Activated naive CD4-positive, alpha-beta T cell treated with Interleukin-2 at 50 U/mL for 16 hours (primary cell): ENCODE results near the gene ZNF280D.
A peak's percentile ranks its signal among the peaks of the same experiment; 100 is the strongest.
"Not testable (repeated sequence)": the region's sequence is repeated elsewhere in the genome, so short reads cannot be mapped to it uniquely, and the experiment has no call there.

Source experiments
- DNase-seq: peaks from one replicate; pipeline ENCODE4 v3.0.0-alpha.2; 2020

The ZNF280D gene, protein sequence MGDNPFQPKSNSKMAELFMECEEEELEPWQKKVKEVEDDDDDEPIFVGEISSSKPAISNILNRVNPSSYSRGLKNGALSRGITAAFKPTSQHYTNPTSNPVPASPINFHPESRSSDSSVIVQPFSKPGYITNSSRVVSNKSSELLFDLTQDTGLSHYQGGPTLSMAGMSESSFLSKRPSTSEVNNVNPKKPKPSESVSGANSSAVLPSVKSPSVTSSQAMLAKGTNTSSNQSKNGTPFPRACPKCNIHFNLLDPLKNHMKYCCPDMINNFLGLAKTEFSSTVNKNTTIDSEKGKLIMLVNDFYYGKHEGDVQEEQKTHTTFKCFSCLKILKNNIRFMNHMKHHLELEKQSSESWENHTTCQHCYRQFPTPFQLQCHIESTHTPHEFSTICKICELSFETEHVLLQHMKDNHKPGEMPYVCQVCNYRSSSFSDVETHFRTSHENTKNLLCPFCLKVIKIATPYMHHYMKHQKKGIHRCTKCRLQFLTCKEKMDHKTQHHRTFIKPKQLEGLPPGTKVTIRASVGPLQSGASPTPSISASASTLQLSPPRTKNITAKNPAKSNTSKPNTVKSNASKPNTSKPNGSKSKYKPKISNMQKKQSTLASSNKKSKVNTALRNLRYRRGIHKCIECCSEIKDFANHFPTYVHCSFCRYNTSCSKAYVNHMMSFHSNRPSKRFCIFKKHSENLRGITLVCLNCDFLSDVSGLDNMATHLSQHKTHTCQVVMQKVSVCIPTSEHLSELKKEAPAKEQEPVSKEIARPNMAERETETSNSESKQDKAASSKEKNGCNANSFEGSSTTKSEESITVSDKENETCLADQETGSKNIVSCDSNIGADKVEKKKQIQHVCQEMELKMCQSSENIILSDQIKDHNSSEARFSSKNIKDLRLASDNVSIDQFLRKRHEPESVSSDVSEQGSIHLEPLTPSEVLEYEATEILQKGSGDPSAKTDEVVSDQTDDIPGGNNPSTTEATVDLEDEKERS

DNA sequence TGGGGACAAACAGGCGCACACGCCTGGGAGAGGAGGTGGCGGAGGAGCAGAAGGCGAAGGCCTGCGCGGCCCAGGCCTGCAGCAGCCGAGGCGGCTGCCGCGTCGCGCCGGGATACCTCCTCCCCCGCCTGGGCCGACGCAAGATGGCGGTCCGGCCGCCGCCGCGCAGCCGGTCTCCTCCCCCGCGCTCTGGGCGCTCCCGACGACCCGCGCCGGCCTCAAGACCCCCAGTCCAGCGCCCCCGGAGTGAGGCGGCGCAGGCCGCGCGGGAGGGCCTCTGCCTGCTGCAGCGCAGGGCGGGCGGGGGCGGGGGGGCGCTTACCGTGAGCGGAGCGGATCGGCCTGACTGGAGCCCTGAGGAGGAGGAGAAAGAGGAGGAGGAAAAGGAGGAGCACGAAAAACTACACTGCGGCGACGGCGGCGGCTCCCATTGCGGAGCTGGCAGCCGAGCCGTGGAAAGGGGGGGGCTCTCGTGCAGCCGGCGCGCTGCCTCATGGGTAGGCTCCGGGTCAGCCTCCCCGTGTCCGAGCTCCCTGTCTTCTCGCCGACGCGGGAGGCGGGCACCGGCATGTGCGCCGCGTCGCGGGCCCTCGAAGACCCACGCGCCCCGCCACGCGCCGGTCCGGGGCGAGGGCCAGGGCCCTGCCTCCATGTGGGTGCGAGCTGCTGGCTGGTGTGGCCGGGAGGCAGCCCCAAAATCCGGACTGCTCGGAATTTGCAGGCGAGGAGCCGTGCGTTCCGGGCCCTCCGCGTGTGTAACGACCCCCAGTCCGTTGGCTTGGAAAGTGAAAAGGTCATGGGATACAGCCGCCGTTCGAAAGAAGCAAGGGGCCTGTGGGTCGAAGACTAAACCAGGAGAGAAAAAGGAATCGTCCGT lies at the start of gene ZNF280D:
ZNF280D (minus strand) TSS at position 374 of the 877 bp plus-strand sequence. CDS start 26,400 bp downstream, outside the sequence.
- DNase-seq = peak; percentile 83

DNA sequence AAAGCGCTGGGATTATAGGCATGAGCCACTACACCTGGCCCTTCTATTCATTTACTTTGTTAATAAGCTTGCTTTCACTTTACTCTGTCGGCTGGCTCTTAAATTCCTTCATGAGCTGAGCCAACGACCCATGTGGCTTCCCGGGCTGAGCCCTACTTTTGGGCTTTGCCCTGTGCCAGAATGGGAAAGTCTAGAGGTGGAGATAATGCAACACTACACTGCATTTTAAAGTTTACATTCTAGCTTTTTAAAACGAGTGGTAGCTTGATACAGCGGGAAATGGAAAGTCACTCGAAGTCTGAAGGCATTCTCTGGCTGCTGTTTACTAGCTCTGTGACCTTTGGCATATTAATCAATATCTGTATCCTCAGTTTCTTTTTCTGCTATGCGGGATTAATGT lies 49.0 kb upstream of the ZNF280D start:
- DNase-seq = no peak

DNA sequence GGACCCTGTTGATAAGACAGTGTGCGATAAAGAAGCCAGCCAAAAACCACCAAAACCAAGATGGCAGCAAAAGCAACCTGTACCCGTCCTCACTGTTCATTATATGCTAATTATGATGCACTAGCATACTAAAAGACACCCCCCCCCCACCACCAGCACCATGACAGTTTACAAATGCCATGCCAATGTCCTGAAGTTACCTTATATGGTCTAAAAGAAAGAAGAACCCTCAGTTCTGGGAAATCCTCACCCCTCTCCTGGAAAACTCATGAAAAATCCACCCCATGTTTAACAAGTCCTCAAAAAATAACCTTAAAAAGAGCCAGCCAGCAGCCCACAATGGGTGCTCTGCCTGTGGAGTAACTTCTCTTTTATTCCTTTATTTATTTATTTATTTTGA lies 48.4 kb upstream of the ZNF280D start:
- no peak for DNase-seq

DNA sequence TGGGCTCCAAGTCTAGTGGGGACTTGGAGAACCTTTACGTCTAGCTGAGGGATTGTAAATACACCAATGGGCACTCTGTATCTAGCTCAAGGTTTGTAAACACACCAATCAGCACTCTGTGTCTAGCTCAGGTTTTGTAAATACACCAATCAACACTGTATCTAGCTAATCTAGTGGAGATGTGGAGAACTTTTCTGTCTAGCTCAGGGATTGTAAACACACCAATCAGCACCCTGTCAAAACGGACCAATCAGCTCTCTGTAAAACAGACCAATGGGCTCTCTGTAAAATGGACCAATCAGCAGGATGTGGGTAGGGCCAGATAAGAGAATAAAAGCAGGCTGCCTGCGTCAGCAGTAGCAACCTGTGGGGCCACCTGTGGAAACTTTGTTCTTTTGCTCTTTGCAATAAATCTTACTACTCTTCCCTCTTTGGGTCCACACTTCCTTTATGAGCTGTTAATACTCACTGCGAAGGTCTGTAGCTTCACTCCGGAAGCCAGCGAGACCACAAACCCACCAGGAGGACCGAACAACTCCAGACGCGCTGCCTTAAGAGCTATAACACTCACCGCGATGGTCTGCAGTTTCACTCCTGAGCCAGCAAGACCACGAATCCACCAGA lies 46.9 kb upstream of the ZNF280D start:
- DNase-seq = peak; percentile 7

DNA sequence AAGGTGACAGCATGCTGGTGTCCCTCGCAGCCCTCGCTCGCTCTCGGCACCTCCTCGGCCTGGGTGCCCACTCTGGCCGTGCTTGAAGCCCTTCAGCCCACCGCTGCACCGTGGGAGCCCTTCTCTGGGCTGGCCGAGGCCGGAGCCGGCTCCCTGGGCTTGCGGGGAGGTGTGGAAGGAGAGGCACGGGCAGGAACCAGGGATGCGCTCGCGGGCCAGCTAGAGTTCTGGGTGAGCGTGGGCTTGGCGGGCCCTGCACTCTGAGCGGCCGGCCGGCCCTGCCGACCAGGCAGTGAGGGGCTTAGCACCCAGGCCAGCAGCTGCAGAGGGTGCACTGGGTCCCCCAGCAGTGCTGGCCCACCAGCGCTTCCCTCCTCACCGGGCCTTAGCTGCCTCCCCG lies 46.1 kb upstream of the ZNF280D start:
- DNase-seq = not testable (repeated sequence)

DNA sequence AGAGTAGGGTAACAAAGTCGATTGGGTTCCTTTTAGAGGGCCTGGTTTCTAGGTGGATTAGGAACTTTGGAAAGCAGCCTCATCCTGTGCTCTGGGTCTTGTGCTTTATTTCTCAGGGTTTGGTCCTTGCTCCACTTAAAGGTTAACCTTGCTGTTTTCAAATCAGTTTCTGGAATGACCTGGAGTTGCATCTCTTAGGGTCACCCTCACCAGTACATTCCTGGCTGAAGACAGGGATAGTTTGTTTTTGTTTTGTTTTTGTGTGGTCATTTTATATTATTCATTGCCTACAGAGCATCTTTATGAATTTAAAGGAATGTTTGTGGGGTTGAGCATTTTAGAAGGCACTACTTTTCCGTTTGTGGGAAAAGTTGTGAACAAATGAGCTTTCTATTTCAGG lies 45.5 kb upstream of the ZNF280D start:
- DNase-seq = no peak

DNA sequence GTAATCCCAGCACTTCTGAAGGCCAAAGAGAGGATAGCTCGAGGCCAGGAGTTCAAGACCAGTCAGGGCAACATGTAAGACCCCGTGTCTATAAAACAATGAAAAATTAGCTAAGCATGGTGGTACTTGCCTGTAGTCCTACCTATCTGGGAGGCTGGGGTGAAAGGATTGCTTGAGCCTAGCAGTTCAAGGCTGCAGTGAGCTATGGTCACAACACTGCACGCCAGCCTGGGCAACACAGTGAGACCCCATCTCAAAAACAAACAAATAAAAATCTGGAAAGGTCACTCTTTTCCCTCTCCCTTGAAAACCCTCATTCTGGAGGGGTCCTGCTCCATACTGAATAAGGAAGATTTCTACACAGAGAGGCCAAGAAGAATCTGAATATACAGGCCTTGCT lies 43.5 kb upstream of the ZNF280D start:
- no peak for DNase-seq

DNA sequence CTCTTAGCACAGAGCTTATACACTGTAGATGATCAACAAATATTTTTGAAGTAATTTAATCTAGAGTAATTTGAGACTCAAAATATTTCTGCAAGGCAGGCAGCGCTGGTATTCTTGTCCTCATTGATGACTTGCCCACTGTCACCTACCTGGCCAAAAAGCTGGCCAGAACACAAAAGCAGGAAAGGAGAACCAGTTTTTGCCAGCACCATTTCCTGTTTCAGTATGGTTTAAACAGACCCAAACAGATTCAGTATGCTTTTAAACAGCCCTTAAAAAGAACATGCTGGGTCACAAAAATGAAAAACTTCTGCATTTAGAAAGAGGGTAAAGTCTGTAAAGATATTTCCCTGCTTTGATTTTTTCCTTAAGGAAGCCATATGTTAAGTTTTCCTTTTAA lies 42.3 kb upstream of the ZNF280D start:
- DNase-seq = no peak

DNA sequence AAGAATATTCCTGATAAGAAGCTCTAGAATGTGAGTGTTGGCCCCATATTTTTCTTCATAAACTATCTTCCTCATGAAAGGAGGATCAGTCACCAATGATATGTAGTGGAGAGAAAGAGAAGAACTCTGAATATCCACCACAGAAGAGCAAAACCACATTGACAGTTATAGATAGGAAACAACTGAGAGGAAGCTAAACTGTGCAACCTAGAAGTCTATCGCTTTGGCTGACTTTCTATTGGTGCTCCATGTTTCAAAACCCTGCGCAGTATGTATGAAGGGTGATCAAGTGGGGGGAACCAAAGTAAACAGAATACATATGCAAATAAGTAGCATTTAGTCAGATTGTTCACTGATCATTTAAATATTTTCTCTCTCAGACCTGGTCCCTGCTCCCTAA lies 41.0 kb upstream of the ZNF280D start:
- DNase-seq = no peak

DNA sequence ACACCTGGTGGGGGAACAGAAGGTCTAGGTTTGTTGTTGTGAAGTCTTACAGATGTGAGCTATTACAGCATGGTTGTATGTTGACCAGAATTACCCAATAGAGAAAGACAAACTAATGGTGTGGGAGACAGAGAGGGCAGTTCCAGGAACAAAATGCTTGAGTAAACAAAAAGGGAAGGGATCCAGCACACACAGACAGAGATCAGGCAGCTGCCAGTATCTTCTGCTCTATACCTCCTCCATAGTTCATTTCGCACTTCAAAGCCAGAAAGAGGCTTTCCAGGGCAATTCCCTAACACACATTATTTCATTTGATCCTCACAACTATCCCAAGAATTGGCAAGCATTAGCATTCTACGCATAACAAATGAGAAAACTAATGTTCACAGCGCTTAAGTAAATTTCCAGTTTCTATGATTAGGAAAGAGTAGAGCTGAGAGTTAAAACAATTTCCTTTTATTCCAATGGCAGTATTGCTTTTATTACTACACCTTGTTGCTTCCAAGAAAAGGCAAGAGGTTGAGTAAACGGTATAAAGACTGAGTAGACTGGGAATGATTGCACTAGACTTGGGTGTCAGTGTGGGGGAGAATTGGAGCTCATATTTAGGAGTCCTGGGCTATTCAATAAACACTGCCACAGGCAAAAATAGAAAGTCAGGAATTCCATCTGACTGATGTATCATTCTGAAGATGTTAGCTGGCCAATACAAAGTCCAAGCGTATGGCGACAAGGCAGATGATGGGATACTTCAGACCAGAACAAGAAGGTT lies 39.7 kb upstream of the ZNF280D start:
- no peak for DNase-seq

DNA sequence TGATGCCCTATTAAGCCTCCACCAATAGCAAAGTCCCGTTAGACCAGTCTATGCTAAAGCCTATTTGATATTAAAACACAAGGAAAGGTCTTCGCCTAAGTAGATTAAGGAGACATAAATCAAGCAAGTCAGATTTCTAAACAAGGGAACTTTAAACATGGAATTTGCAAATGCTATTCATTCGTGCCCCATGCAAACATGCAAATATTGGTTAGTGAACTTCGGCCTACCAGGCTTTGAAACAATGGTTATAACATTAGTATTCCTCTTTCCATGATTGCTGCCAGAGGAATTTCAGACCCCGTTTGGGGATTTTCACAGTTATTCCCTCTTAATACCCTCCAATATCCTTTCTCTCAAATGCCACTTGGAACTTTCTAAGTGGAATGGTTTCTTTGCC lies 36.9 kb upstream of the ZNF280D start:
- DNase-seq = no peak

DNA sequence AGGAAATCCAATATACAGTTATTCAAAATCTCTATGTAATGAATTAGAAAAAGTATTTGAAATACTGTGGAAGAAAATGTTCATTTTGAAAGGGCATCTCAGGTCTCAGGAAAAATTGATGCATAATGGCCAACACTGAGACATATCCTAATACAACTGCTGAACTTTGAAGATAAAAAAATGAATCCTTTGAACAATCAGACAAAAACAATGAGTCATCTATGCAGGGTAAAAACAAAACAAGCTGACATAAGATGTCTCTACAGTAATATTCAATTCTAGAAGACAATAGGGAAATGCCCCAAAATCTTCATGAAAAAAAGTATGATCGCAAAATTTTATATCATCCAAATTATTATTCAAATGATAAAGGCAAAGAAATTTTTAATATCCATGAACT lies 34.0 kb upstream of the ZNF280D start:
- DNase-seq = no peak

DNA sequence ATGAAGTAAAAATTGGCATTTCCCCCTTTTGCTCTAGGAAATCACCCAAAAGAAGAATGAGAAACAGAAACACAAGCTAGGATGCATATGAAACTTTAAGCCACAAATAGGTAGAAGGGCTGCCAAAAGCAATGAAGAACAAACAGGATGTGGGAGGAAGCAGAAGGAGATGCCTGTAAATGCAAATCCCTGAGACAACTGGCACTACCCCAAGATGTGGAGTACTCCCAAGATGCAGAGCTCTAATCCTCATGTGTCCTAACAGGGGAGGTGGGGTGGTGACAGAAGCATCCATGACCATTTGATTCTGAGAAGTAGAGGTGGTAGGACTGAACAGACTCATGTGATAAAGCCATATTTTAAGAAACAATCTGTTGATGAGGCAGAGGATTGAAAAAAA lies 31.9 kb upstream of the ZNF280D start:
- DNase-seq = no peak

DNA sequence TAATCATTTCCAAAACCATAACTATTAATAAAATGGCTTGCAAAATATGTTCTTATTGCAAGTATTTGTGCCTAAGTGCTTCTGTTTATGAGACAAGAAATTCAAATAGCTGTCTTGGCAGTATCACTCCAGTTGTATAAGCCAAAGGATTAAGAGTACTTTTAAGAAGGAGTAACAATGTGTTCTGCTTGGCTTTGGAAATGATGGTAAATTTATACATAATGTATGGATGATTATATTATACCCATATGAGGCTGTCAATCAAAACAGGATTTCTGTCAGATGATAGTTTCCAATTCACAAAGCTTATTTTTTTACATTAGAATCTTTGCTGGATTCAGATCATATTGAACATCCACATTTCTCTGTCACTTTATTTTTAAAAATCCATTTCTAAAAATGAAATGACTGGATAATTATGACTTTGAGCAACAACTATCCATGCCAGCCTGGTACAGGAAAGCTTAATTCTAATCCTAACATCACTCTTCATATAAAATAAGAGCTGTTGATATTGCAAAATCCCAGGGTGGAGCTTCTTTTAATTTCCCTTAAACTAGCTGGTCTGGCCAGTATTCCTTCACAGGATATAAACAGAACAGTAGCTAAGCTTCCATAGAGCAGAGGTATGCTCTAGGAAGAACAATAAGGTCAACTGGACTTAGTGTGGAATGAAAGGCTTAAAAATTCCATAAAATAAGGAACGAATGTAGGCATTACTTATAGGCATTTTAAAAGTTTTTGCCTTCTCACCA lies 30.0 kb upstream of the ZNF280D start:
- DNase-seq = no peak

DNA sequence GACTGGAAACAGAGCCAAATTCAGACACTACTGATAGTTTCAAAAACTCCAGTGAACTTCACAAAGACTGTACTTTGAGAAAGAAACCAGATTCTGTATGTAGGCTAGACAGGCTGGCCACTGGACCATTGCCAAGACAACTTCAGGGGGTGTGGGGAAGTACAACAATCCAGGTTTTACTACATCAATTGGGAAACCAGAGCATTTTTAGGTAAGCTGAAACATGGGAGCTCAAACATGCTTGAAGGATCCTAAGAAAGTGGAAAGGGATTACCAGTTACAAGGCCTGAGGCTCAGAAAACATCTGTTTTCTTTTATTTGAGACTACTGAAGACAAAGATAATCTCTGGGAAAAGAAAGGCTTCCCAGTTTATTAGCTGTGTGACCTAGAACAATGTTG lies 26.9 kb upstream of the ZNF280D start:
- DNase-seq = no peak

DNA sequence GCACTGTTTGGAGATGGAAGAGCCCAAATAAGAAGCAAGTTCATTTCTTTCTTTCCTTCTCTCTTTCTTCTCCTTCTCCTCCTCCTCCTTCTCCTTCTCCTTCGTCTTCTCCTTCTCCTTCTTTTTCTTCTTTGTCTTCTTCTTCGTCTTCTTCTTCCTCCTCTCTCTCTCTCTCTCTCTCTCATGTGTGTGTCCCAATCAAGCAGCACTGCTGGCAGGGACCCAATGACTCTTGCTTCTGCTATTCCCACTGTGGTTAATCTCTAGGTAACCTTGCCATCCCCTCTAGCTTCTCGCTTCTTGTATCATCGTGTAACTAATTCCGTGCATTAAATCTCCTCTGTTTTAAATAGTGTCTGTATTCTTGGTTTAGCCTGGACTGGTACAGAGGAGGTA lies 26.1 kb upstream of the ZNF280D start:
- no peak for DNase-seq

DNA sequence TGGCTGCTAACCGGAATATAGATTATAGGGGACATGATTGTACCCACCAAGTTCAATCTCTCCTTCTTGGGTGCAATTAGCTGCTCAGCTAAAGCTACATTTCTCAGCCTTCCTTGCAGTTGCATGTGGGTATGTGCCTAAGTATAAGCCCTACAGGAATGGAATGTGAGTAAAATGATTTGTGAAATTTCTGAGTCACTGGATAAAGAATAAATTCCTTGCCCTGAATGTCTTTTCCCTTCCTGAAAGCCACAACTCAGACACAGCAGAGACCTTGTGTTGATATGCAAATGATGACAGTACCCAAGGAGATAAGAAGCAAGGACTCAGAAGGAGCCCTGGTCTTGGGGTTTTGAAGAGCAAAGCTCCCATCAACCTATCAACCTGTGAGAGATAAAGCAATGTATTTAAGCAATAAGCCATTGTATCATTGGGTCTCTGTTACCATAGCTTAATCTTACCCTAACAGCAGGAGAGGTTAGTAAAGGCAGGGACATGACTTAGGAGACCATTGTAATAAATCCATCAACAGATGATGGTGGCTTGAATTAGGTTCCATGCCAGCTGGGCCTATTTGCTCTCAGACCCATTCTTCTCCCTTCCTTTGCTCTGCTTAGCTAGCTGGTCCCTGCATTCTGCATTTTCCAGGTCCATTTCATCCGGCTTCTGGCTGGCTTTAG lies 25.6 kb upstream of the ZNF280D start:
- no peak for DNase-seq

DNA sequence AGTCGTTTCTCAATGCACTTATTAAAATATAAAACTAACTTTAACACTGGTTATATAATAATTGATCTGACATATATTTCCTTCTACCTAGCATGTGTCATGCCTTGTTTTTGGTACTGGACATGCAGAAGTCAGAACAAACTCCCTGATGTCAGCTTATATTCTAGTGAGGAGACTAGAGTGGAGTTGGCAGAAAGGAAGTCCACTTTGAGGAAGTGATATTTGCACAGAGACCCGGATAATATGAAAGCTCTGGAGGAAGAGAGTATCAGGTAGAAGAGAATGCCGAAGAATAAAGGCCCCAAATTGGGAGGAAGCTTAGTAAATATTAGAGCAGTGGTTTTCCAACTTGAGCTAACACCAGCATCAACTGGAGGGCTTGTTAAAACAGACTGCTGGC lies 24.6 kb upstream of the ZNF280D start:
- DNase-seq = no peak

DNA sequence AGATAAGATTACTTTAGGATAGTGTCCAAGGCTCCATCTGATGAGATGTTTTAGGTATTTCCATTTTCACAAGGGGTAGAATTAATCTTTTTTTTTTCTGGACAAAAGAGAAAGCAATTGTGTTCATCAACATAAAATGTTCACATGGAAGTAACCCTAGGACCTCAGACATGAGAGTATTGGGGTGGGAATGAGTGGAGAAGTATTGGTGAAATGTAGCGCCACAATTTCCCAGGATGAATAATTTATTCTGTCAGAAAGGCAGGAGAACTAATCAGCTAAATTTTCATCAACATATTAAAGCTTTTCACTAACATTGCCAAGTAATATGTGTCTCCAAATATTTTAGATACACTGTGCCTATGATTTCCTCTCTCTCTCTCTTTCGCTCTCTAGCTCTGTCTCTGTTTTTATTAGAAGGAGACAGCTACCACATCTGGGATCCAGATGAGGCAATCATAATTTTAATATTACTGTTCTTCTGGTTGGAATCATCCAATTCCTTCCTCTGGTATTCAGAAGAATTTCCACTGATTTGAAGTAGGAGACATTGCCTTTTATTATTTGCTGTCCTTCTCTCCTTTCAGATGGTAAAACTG lies 21.6 kb upstream of the ZNF280D start:
- no peak for DNase-seq

DNA sequence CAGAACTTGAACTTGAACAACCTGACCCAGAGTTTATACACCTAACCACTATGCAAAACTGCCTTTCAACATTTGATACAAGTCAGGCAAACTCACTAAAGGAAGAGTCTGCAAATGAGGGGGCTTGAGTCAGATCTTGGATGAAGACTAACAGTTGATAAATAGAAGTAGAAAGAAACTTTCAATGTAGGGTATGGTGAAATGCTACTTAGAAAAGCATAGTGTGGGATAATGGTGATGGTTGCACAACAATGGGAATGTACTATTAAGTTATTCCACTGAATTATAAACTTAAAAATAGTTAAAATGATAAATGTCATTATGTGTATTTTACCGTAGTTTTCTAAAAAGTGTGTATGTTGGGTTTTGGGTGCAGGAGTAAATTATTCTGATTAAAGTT lies 19.7 kb upstream of the ZNF280D start:
- no peak for DNase-seq
